ENCODE data around the gene CDC26.

CDC26 gene

DNA sequence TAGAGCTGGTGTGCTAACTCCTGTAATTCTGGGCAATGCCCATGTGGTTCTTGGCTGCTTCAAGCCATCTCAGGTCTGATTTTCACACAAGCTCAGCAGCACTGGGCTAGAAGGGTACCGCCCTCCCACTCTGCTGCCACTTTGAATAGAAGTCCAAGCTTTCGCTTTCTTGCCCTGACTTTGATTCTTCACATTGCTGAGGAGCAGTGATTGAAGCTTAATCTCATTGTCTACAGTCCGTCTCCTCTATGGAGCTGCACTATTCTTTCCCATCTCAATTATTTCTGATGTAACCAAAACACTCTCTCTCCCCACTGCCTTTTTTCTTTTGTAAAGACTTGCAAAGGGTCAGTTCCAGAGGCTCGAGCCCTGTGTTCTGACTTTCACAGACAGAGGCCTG is 40.7 kb upstream of the CDC26 start:
- no peak overlapping the region for H3K4me3 ChIP-seq (replicated peaks; ENCODE audit: low read depth, low read length)
- no peaks in the 10 kb centered on the region for H3K27me3 ChIP-seq (replicated peaks; ENCODE audit: control insufficient read depth, insufficient read depth, low read length)
- DNase-seq (ENCODE audit: extremely low read depth, insufficient read length), result no peak
- TF ChIP-seq, protein P1, sequence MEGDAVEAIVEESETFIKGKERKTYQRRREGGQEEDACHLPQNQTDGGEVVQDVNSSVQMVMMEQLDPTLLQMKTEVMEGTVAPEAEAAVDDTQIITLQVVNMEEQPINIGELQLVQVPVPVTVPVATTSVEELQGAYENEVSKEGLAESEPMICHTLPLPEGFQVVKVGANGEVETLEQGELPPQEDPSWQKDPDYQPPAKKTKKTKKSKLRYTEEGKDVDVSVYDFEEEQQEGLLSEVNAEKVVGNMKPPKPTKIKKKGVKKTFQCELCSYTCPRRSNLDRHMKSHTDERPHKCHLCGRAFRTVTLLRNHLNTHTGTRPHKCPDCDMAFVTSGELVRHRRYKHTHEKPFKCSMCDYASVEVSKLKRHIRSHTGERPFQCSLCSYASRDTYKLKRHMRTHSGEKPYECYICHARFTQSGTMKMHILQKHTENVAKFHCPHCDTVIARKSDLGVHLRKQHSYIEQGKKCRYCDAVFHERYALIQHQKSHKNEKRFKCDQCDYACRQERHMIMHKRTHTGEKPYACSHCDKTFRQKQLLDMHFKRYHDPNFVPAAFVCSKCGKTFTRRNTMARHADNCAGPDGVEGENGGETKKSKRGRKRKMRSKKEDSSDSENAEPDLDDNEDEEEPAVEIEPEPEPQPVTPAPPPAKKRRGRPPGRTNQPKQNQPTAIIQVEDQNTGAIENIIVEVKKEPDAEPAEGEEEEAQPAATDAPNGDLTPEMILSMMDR (IDR thresholded peaks at IDR 0.05; ENCODE audit: insufficient read depth, low read length, poor library complexity, severe bottlenecking), result no peak
- H3K36me3 ChIP-seq (ENCODE audit: control insufficient read depth, insufficient read depth, low read length), result no peaks in the 10 kb centered on the region

DNA sequence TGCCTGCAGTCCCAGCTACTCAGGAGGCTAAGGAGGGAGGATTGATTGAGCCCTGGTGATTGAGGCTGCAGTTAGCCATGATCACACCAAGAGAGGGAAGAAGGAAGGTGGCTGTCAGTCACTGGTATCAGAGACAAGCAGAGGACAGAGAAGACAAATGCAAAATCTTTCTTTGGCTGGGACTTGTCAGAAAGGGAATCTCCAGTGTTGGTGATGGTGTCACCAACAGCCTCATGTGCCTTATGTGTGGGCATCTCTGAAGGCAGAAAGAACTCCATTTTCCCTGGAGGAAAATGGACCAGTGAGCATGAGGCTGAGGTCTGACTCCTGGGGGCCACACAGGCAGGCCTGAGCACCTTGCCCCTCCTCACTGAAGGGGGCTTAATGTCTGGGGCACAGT is 39.9 kb upstream of the CDC26 start:
- no peak for DNase-seq (ENCODE audit: extremely low read depth, insufficient read length)
- no peak overlapping the region for H3K4me3 ChIP-seq (replicated peaks; ENCODE audit: low read depth, low read length)
- no peaks in the 10 kb centered on the region for H3K27me3 ChIP-seq (replicated peaks; ENCODE audit: control insufficient read depth, insufficient read depth, low read length)
- no peaks in the 10 kb centered on the region for H3K36me3 ChIP-seq (ENCODE audit: control insufficient read depth, insufficient read depth, low read length)
- TF ChIP-seq, protein P1 (IDR thresholded peaks at IDR 0.05; ENCODE audit: insufficient read depth, low read length, poor library complexity, severe bottlenecking), result no peak

DNA sequence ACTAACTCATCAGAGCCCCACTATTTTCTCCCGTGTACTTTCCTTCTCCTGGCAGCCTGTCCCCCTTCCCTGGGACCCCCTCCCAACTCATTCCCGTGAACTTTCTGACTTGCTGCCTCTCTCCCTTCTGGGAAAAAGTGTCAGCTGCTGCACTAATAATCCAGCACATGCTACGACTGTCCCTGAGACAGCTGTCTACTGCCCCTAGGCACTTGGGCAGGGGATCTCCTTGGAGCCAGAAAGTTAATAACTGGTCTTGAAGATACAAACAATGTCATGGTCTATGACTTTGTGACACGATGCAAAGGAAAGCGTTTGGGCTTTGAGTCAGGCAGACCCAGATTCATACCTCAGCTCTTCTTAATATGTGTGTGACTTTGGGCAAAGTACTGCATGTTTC is 37.9 kb upstream of the CDC26 start:
- no peaks in the 10 kb centered on the region for H3K27me3 ChIP-seq (replicated peaks; ENCODE audit: control insufficient read depth, insufficient read depth, low read length)
- no peaks in the 10 kb centered on the region for H3K36me3 ChIP-seq (ENCODE audit: control insufficient read depth, insufficient read depth, low read length)
- DNase-seq (ENCODE audit: extremely low read depth, insufficient read length), result no peak
- TF ChIP-seq, protein P1 (IDR thresholded peaks at IDR 0.05; ENCODE audit: insufficient read depth, low read length, poor library complexity, severe bottlenecking), result no peak
- H3K4me3 ChIP-seq (replicated peaks; ENCODE audit: low read depth, low read length), result no peak overlapping the region

DNA sequence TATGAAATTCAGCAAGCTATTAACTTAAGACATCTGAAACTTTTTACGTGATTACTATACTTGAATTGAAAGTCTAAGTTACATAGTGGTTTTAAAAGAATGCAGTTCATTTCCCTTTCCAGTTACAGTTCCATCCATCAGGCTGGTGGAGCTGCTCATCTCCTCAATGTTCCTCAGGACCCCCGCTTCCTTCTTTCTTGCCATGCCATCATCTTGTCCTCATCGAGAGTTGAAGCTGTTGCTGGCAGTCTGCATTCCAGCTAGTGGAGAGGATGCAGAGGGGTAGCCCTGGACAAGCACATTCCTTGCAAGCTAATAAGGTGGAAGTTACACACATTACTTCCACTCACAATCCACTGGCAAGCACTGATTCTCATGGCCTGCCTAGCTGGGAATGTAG is 36.6 kb upstream of the CDC26 start:
- no peaks in the 10 kb centered on the region for H3K36me3 ChIP-seq (ENCODE audit: control insufficient read depth, insufficient read depth, low read length)
- TF ChIP-seq, protein P1 (IDR thresholded peaks at IDR 0.05; ENCODE audit: insufficient read depth, low read length, poor library complexity, severe bottlenecking), result no peak
- no peaks in the 10 kb centered on the region for H3K27me3 ChIP-seq (replicated peaks; ENCODE audit: control insufficient read depth, insufficient read depth, low read length)
- no peak overlapping the region for H3K4me3 ChIP-seq (replicated peaks; ENCODE audit: low read depth, low read length)
- no peak for DNase-seq (ENCODE audit: extremely low read depth, insufficient read length)

DNA sequence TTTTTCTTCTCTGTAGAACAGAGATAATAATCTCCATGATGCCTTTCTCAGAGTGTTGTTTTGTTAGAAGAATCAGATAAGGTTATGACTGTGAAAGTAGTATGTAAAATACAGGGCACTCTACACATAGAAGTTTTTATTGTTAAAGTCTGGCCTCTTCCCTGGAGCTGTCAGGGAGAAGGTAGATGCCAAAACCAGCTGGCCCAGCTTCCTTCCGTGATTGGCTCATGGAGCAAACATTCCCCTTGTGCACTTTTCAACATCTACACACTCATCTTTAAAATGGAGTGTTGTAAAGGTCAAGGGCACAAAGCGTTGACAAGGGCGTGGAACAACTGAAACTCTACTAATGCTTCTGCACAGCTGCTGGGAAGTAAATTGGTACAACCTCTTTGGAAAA is 35.2 kb upstream of the CDC26 start:
- TF ChIP-seq, protein P1 (IDR thresholded peaks at IDR 0.05; ENCODE audit: insufficient read depth, low read length, poor library complexity, severe bottlenecking), result no peak
- H3K27me3 ChIP-seq (replicated peaks; ENCODE audit: control insufficient read depth, insufficient read depth, low read length), result no peaks in the 10 kb centered on the region
- H3K36me3 ChIP-seq (ENCODE audit: control insufficient read depth, insufficient read depth, low read length), result no peaks in the 10 kb centered on the region
- no peak overlapping the region for H3K4me3 ChIP-seq (replicated peaks; ENCODE audit: low read depth, low read length)
- DNase-seq (ENCODE audit: extremely low read depth, insufficient read length), result no peak

DNA sequence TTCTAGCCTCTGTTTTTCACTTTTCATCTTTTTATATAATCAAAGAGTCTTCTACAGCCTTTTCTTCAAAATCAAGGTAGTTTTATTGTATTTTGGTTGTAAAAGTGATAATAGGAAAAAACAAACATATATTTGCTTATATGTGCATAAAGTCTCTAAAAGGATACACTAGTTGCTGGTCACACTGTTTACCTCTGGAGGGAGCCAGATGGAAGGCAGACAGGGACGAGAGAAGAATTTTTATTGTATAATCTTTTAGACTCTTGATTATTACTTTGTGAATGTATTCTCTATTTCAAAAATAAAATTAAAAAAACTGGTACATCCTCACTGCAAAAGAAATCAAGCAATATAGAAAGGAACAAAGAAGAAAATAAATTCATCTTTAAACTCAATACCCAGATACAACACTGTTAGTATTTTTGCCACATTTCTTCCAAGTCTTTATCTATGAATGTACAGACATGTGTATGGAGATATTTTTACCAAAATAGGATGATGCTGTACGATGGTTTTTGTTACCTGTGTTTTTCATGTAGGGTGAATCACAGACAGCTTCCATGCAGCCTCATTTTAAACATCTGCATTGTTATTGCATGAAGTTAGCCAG is 33.9 kb upstream of the CDC26 start:
- no peak for DNase-seq (ENCODE audit: extremely low read depth, insufficient read length)

More for the DNA sequence above, 33.9 kb upstream of the CDC26 start:
- H3K36me3 ChIP-seq (ENCODE audit: control insufficient read depth, insufficient read depth, low read length), result no peaks in the 10 kb centered on the region
- TF ChIP-seq, protein P1 (IDR thresholded peaks at IDR 0.05; ENCODE audit: insufficient read depth, low read length, poor library complexity, severe bottlenecking), result peak; percentile 68
- no peaks in the 10 kb centered on the region for H3K27me3 ChIP-seq (replicated peaks; ENCODE audit: control insufficient read depth, insufficient read depth, low read length)
- H3K4me3 ChIP-seq (replicated peaks; ENCODE audit: low read depth, low read length), result no peak overlapping the region

All from GM06990 (cell line).